Keratinocyte (primary cell): Measurements from ENCODE around the gene LAMC3.

ENCODE experiments used
- EZH2 ChIP-seq: IDR thresholded peaks from one replicate; pipeline ENCODE4 v1.6.1; 2012; ENCODE audit warnings: inconsistent platforms, mild to moderate bottlenecking, low read length, moderate library complexity
- TF ChIP-seq, protein P1 (sequence below), 3 experiments: IDR thresholded peaks in 1 of 3; conservative IDR thresholded peaks in 1 of 3; optimal IDR thresholded peaks in 1 of 3; 2 replicates in 2 of 3; 3 replicates in 1 of 3; pipeline versions ENCODE3 to v1.5.1; 2011; ENCODE audit warnings: low read length in 3 of 3, mild to moderate bottlenecking in 3 of 3, moderate library complexity in 2 of 3, control low read depth in 1 of 3, inconsistent platforms in 1 of 3; ENCODE audit not compliant: insufficient read depth in 2 of 3; ENCODE audit errors: extremely low read depth in 1 of 3

DNA sequence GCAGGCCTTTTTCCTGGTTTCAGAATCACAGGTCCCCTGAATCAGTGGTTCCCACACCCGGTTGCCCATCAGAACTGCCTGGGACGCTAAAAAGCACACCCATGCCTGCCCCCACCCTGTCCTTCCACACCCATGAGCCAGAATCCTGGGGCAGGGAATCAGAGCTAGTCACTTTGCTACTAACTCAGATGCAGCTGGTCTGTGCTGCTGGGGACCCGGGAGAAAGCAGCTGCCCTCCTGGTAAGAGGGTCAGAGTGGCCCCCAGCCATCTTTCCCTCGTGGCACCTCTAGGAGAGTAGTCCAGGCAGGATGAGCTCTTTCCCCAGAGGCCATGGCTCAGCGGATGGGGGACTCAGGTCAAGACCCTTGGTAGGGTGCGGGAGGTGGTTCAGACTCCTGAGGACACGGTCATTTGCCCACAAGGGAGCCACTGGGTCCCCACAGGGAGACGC, 105.1 kb downstream of the LAMC3 start:
- TF ChIP-seq, protein P1, sequence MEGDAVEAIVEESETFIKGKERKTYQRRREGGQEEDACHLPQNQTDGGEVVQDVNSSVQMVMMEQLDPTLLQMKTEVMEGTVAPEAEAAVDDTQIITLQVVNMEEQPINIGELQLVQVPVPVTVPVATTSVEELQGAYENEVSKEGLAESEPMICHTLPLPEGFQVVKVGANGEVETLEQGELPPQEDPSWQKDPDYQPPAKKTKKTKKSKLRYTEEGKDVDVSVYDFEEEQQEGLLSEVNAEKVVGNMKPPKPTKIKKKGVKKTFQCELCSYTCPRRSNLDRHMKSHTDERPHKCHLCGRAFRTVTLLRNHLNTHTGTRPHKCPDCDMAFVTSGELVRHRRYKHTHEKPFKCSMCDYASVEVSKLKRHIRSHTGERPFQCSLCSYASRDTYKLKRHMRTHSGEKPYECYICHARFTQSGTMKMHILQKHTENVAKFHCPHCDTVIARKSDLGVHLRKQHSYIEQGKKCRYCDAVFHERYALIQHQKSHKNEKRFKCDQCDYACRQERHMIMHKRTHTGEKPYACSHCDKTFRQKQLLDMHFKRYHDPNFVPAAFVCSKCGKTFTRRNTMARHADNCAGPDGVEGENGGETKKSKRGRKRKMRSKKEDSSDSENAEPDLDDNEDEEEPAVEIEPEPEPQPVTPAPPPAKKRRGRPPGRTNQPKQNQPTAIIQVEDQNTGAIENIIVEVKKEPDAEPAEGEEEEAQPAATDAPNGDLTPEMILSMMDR (optimal IDR thresholded peaks at IDR 0.05 in 1 of 3, IDR thresholded peaks at IDR 0.05 in 1 of 3, conservative IDR thresholded peaks at IDR 0.05 in 1 of 3; ENCODE audit: extremely low read depth in 1 of 3, insufficient read depth in 2 of 3, low read length in 3 of 3), result no peak
- TF ChIP-seq EZH2, result no peak
